ENCODE measurements around the gene FLNB. TPM values are rescaled to one million over a fixed set of nuclear protein-coding genes. Genes with fewer than 3 reads are reported as not detected.

The FLNB gene
- total RNA-seq, 2 experiments from 2014 or later, result 39.7 to 42.1 TPM

- no peaks in the 10 kb centered on the region for H3K27me3 ChIP-seq (ENCODE audit: control insufficient read depth in 1 of 2, insufficient read depth in 2 of 2, low read length in 2 of 2)
- H3K27ac Mint-ChIP-seq, result no peak overlapping the region
- ChIA-PET CTCF (no interaction called here), POLR2A (no interaction called here)
- H3K36me3 Mint-ChIP-seq (ENCODE audit: low read depth), result no peaks in the 10 kb centered on the region
- intact Hi-C loops (cut with DNase I, micrococcal nuclease), result no loop called here
- no peak for ATAC-seq (ENCODE audit: poor library complexity)
- no peaks in the 10 kb centered on the region for H3K9me3 Mint-ChIP-seq
- no peaks in the 10 kb centered on the region for H3K9me3 ChIP-seq (ENCODE audit: control insufficient read depth in 1 of 2, insufficient read depth in 1 of 2, low read length in 2 of 2)
- TF ChIP-seq, protein P1, sequence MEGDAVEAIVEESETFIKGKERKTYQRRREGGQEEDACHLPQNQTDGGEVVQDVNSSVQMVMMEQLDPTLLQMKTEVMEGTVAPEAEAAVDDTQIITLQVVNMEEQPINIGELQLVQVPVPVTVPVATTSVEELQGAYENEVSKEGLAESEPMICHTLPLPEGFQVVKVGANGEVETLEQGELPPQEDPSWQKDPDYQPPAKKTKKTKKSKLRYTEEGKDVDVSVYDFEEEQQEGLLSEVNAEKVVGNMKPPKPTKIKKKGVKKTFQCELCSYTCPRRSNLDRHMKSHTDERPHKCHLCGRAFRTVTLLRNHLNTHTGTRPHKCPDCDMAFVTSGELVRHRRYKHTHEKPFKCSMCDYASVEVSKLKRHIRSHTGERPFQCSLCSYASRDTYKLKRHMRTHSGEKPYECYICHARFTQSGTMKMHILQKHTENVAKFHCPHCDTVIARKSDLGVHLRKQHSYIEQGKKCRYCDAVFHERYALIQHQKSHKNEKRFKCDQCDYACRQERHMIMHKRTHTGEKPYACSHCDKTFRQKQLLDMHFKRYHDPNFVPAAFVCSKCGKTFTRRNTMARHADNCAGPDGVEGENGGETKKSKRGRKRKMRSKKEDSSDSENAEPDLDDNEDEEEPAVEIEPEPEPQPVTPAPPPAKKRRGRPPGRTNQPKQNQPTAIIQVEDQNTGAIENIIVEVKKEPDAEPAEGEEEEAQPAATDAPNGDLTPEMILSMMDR (IDR thresholded peaks at IDR 0.05), result no peak
- no peak overlapping the region for H3K27ac ChIP-seq (ENCODE audit: low read depth in 1 of 2, low read length in 2 of 2)
- no peaks in the 10 kb centered on the region for H3K4me1 Mint-ChIP-seq (ENCODE audit: low read depth)
- H3K4me1 ChIP-seq (ENCODE audit: insufficient read depth, low read length), result peaks cover 5% of the 10 kb centered on the region
- H3K27me3 Mint-ChIP-seq, result no peaks in the 10 kb centered on the region
- H3K4me3 ChIP-seq (ENCODE audit: low read length), result no peak overlapping the region
- H3K4me3 Mint-ChIP-seq, result no peak overlapping the region
- no peak for DNase-seq
- H3K36me3 ChIP-seq (ENCODE audit: insufficient read depth, low read length), result no peaks in the 10 kb centered on the region
Observed at GRCh38 chr3:58184309-58184981, 176.2 kb downstream of the FLNB start.

GRCh38 chr3:58184982-58185360 lies 176.7 kb downstream of the FLNB start:
- no peak for DNase-seq
- H3K4me3 Mint-ChIP-seq, result no peak overlapping the region
- intact Hi-C loops (cut with DNase I, micrococcal nuclease), result loop anchor here in 1 of 2 experiments (5.0 kb wide), 3 partner anchors 227 to 447 kb away; no protein-coding TSS in a partner anchor
- no peaks in the 10 kb centered on the region for H3K4me1 Mint-ChIP-seq (ENCODE audit: low read depth)
- no peak overlapping the region for H3K27ac Mint-ChIP-seq
- CTCF ChIA-PET, result no interaction called here
- no peak overlapping the region for H3K27ac ChIP-seq (ENCODE audit: low read depth in 1 of 2, low read length in 2 of 2)
- H3K4me3 ChIP-seq (ENCODE audit: low read length), result no peak overlapping the region
- H3K27me3 Mint-ChIP-seq, result no peaks in the 10 kb centered on the region
- H3K36me3 Mint-ChIP-seq (ENCODE audit: low read depth), result no peaks in the 10 kb centered on the region
- no peaks in the 10 kb centered on the region for H3K9me3 ChIP-seq (ENCODE audit: control insufficient read depth in 1 of 2, insufficient read depth in 1 of 2, low read length in 2 of 2)
- H3K4me1 ChIP-seq (ENCODE audit: insufficient read depth, low read length), result peaks cover 5% of the 10 kb centered on the region
- no peak for ATAC-seq (ENCODE audit: poor library complexity)
- H3K9me3 Mint-ChIP-seq, result no peaks in the 10 kb centered on the region
- H3K27me3 ChIP-seq (ENCODE audit: control insufficient read depth in 1 of 2, insufficient read depth in 2 of 2, low read length in 2 of 2), result no peaks in the 10 kb centered on the region
- TF ChIP-seq, protein P1 (IDR thresholded peaks at IDR 0.05), result no peak
- POLR2A ChIA-PET, result no interaction called here
- no peaks in the 10 kb centered on the region for H3K36me3 ChIP-seq (ENCODE audit: insufficient read depth, low read length)

GRCh38 chr3:58188173-58188564 lies 179.9 kb downstream of the FLNB start:
- ChIA-PET CTCF (interaction anchor here (0.6 to 3.1 kb wide), 13 partner anchors 8 to 442 kb away, joined by 3 to 30 read pairs (median 4); partner anchors contain the start of genes HTD2 and RPP14), POLR2A (interaction anchor here (0.6 kb wide), 1 partner anchor 118 kb away, joined by 3 read pairs; the partner anchor contains the start of gene RPP14)
- intact Hi-C loops (cut with DNase I, micrococcal nuclease), result loop anchor here in 1 of 2 experiments (2.0 to 5.0 kb wide), 4 partner anchors 29 to 444 kb away; no protein-coding TSS in a partner anchor
- no peaks in the 10 kb centered on the region for H3K27me3 ChIP-seq (ENCODE audit: control insufficient read depth in 1 of 2, insufficient read depth in 2 of 2, low read length in 2 of 2)
- TF ChIP-seq, protein P1 (IDR thresholded peaks at IDR 0.05), result no peak
- Mint-ChIP-seq H3K27ac (no peak overlapping the region), H3K4me1 (ENCODE audit: low read depth) (no peaks in the 10 kb centered on the region), H3K9me3 (no peaks in the 10 kb centered on the region), H3K4me3 (no peak overlapping the region), H3K27me3 (no peaks in the 10 kb centered on the region), H3K36me3 (ENCODE audit: low read depth) (no peaks in the 10 kb centered on the region)
- H3K27ac ChIP-seq (ENCODE audit: low read depth in 1 of 2, low read length in 2 of 2), result no peak overlapping the region
- no peak overlapping the region for H3K4me3 ChIP-seq (ENCODE audit: low read length)
- DNase-seq (no peak), ATAC-seq (ENCODE audit: poor library complexity) (no peak)
- no peaks in the 10 kb centered on the region for H3K36me3 ChIP-seq (ENCODE audit: insufficient read depth, low read length)
- peaks cover 5% of the 10 kb centered on the region for H3K4me1 ChIP-seq (ENCODE audit: insufficient read depth, low read length)
- no peaks in the 10 kb centered on the region for H3K9me3 ChIP-seq (ENCODE audit: control insufficient read depth in 1 of 2, insufficient read depth in 1 of 2, low read length in 2 of 2)
